Small intestine (tissue), 16 donors: ENCODE data around the gene SRM. TPM values are rescaled to one million over a fixed set of nuclear protein-coding genes. Genes with fewer than 3 reads are reported as not detected.
"Not testable (repeated sequence)": the region's sequence is repeated elsewhere in the genome, so short reads cannot be mapped to it uniquely, and the experiment has no call there.

Experiments
- DNase-seq, 2 donors: peaks; one replicate each; pipeline versions ENCODE4 v3.0.0 to v3.0.0-alpha.2; 2013
- FAIRE-seq: peaks from 2 replicates; lab custom pipeline; 2012; peaks lifted over from hg19 to GRCh38; lab: Jason Lieb, UNC
- H3K27ac ChIP-seq, 3 donors: one replicate each; pipeline ENCODE4 v1.5.1; 2013; ENCODE audit warnings: low read length in 2 of 3, mild to moderate bottlenecking in 2 of 3, control low read depth in 1 of 3, inconsistent platforms in 1 of 3, low read depth in 1 of 3, moderate library complexity in 1 of 3
- H3K27me3 ChIP-seq, 3 donors: one replicate each; pipeline ENCODE4 v1.6.1; 2013; ENCODE audit warnings: low read length in 3 of 3, inconsistent platforms in 1 of 3; ENCODE audit not compliant: control insufficient read depth in 3 of 3, insufficient read depth in 3 of 3
- H3K36me3 ChIP-seq, 3 donors: one replicate each; pipeline ENCODE4 v1.6.1; 2013; ENCODE audit warnings: low read length in 3 of 3, inconsistent platforms in 1 of 3, low read depth in 1 of 3, mild to moderate bottlenecking in 1 of 3, moderate library complexity in 1 of 3; ENCODE audit not compliant: control insufficient read depth in 3 of 3, insufficient read depth in 2 of 3
- H3K4me1 ChIP-seq, 3 donors: one replicate each; pipeline ENCODE4 v1.6.1; 2013; ENCODE audit warnings: low read length in 2 of 3, inconsistent platforms in 1 of 3, low read depth in 1 of 3, mild to moderate bottlenecking in 1 of 3, moderate library complexity in 1 of 3; ENCODE audit not compliant: control insufficient read depth in 3 of 3, insufficient read depth in 2 of 3
- H3K4me3 ChIP-seq, 3 donors: one replicate each; pipeline ENCODE4 v1.5.1; 2013; ENCODE audit warnings: low read length in 3 of 3, control low read depth in 1 of 3, inconsistent platforms in 1 of 3, low read depth in 1 of 3, mild to moderate bottlenecking in 1 of 3, moderate library complexity in 1 of 3
- H3K9me3 ChIP-seq, 2 donors: one replicate each; pipeline ENCODE4 v1.6.1; 2013; ENCODE audit warnings: low read depth in 1 of 2, low read length in 1 of 2; ENCODE audit not compliant: control insufficient read depth in 2 of 2, insufficient read depth in 1 of 2
- WGBS, 3 donors: extraction: QIAGEN DNeasy Blood & Tissue Kit; methylation state at CpG; one replicate each; pipeline ENCODE4 v1.1.7; 2013; 5-methylcytosine and 5-hydroxymethylcytosine counted together
- long read RNA-seq, 10 donors: transcript quantifications; one replicate each; lab custom pipeline, GENCODE V29; 2026
- polyA plus RNA-seq, 4 donors: library from polyadenylated mRNA; stranded (reverse) in 3 of 4; unstranded in 1 of 4; fragments of 200-250 nt in 3 of 4; fragments of 120-200 nt in 1 of 4; gene quantifications; one replicate each; pipeline versions ENCODE4 v1.2.1 to v1.2.3, GENCODE V29; 2013
- donor health status: healthy with polysubstance abuse.
- donor health status: control.
- donor health status: control.
- donor health status: Bipolar disorder and iron deficiency.
- donor health status: healthy.

SRM gene
- 10 to 100 TPM in 3 of 4 donors, 1 to 10 TPM in 1; 5.6 to 67.3 (median 26.4) TPM for polyA plus RNA-seq
- long read RNA-seq, donor 1 = 0 reads
- long read RNA-seq, donor 2, transcript SRM-201 (8 exons, 1,266 nt) = major isoform, 11 of 11 reads
- long read RNA-seq, donor 2, partial matches to known transcripts = 0 of 11 reads
- long read RNA-seq, donor 2, other reads (novel, unspliced or antisense) = 0 of 11 reads
- long read RNA-seq, donor 3, transcript SRM-201 (8 exons, 1,266 nt) = major isoform, 13 of 32 reads
- long read RNA-seq, donor 3, partial matches to known transcripts = 16 of 32 reads
- long read RNA-seq, donor 3, other reads (novel, unspliced or antisense) = 0 of 32 reads
- long read RNA-seq, donor 4 = 0 reads
- long read RNA-seq, donor 5, transcript SRM-201 (8 exons, 1,266 nt) = major isoform, 5 of 6 reads
- long read RNA-seq, donor 5, partial matches to known transcripts = 0 of 6 reads
- long read RNA-seq, donor 5, other reads (novel, unspliced or antisense) = 0 of 6 reads
- long read RNA-seq, donor 6, transcript SRM-201 (8 exons, 1,266 nt) = major isoform, 10 of 11 reads
- long read RNA-seq, donor 6, partial matches to known transcripts = 0 of 11 reads
- long read RNA-seq, donor 6, other reads (novel, unspliced or antisense) = 0 of 11 reads
- long read RNA-seq, donor 7 = 0 reads
- long read RNA-seq, donor 8, transcript SRM-201 (8 exons, 1,266 nt) = major isoform, 12 of 12 reads
- long read RNA-seq, donor 8, partial matches to known transcripts = 0 of 12 reads
- long read RNA-seq, donor 8, other reads (novel, unspliced or antisense) = 0 of 12 reads
- long read RNA-seq, donor 9, partial matches to known transcripts = 0 of 3 reads
- long read RNA-seq, donor 9, other reads (novel, unspliced or antisense) = 0 of 3 reads
- long read RNA-seq, donor 10, transcript SRM-201 (8 exons, 1,266 nt) = major isoform, 27 of 40 reads
- long read RNA-seq, donor 10, partial matches to known transcripts = 9 of 40 reads
- long read RNA-seq, donor 10, other reads (novel, unspliced or antisense) = 0 of 40 reads

GRCh38 chr1:11059968-11060830 is at the start of gene SRM:
SRM (minus strand) TSS chr1:11060018; CDS start chr1:11059943, 75 bp downstream.
- FAIRE-seq (no peak), DNase-seq (peak; percentile 90 to 95)
- peaks cover 0 to 2% of the 10 kb centered on the region in 2 donors for H3K9me3 ChIP-seq
- H3K4me1 ChIP-seq = peaks cover 3 to 12% (median 3%) of the 10 kb centered on the region in 3 donors
- H3K36me3 ChIP-seq = peaks cover 3 to 54% (median 11%) of the 10 kb centered on the region in 3 donors
- H3K4me3 ChIP-seq = peak within 1 kb of the TSS; percentile 84 to 91 (median 90)
- H3K27me3 ChIP-seq = no peaks in the 10 kb centered on the region
- peak within 1 kb of the TSS; percentile 45 to 82 (median 50) for H3K27ac ChIP-seq
- WGBS, 3 donors = 0 to 2% (median 0%) methylated on average over 41 to 83 of the region's 83 CpGs

- no peak overlapping the region for H3K27ac ChIP-seq
- H3K4me1 ChIP-seq = no peaks in the 10 kb centered on the region
- no peak for DNase-seq
- peaks cover 13 to 45% (median 36%) of the 10 kb centered on the region in 3 donors for H3K36me3 ChIP-seq
- no peak overlapping the region for H3K4me3 ChIP-seq
- 87 to 96% (median 92%) methylated on average over 7 of the region's 7 CpGs for WGBS, 3 donors
- no peak for FAIRE-seq
- H3K9me3 ChIP-seq = no peaks in the 10 kb centered on the region
- no peaks in the 10 kb centered on the region for H3K27me3 ChIP-seq
Measured at GRCh38 chr1:11109047-11109760, 49.4 kb upstream of the SRM start.

GRCh38 chr1:11107599-11107998 is 47.8 kb upstream of the SRM start:
- DNase-seq (no peak), FAIRE-seq (no peak)
- H3K36me3 ChIP-seq = peaks cover 10 to 37% (median 26%) of the 10 kb centered on the region in 3 donors
- H3K4me3 ChIP-seq = no peak overlapping the region
- H3K9me3 ChIP-seq = no peaks in the 10 kb centered on the region
- WGBS, 3 donors = 75 to 94% (median 91%) methylated on average over 5 of the region's 5 CpGs
- H3K27me3 ChIP-seq = no peaks in the 10 kb centered on the region
- no peak overlapping the region for H3K27ac ChIP-seq
- H3K4me1 ChIP-seq = no peaks in the 10 kb centered on the region

- no peaks in the 10 kb centered on the region for H3K27me3 ChIP-seq
- DNase-seq = no peak
- peaks cover 8 to 27% (median 19%) of the 10 kb centered on the region in 3 donors for H3K36me3 ChIP-seq
- H3K4me1 ChIP-seq = no peaks in the 10 kb centered on the region
- no peak overlapping the region for H3K27ac ChIP-seq
- H3K4me3 ChIP-seq = no peak overlapping the region
- 94 to 96% (median 95%) methylated on average over 10 of the region's 10 CpGs for WGBS, 3 donors
- no peaks in the 10 kb centered on the region for H3K9me3 ChIP-seq
- no peak for FAIRE-seq
Measured at GRCh38 chr1:11105586-11105985, 45.8 kb upstream of the SRM start.

- Histone ChIP-seq H3K27me3 (no peaks in the 10 kb centered on the region), H3K4me3 (no peak overlapping the region), H3K36me3 (peaks cover 0 to 19% (median 9%) of the 10 kb centered on the region in 3 donors), H3K27ac (no peak overlapping the region), H3K9me3 (no peaks in the 10 kb centered on the region), H3K4me1 (peaks cover 2 to 12% (median 5%) of the 10 kb centered on the region in 3 donors)
- FAIRE-seq (no peak), DNase-seq (no peak)
- WGBS, 3 donors = 87 to 93% (median 87%) methylated on average over 6 of the region's 6 CpGs
Measured at GRCh38 chr1:11101347-11101746, 41.5 kb upstream of the SRM start.

GRCh38 chr1:11100806-11101205 is 41.0 kb upstream of the SRM start:
- H3K27ac ChIP-seq, H3K9me3 ChIP-seq, DNase-seq, H3K4me3 ChIP-seq, H3K27me3 ChIP-seq, FAIRE-seq: not testable (repeated sequence)
- Histone ChIP-seq H3K4me1 (peaks cover 2 to 12% (median 5%) of the 10 kb centered on the region in 3 donors), H3K36me3 (peaks cover under 1 to 21% (median 7%) of the 10 kb centered on the region in 3 donors)
- 93 to 94% (median 94%) methylated on average over 17 of the region's 17 CpGs for WGBS, 3 donors

GRCh38 chr1:11100149-11100493 is 40.3 kb upstream of the SRM start:
- Histone ChIP-seq H3K36me3 (peaks cover 3 to 19% (median 4%) of the 10 kb centered on the region in 3 donors), H3K4me3 (peak overlapping the region in 2 of 3 donors; percentile 89 to 97), H3K27ac (peak overlapping the region in 2 of 3 donors; percentile 73 to 80), H3K27me3 (no peaks in the 10 kb centered on the region), H3K9me3 (no peaks in the 10 kb centered on the region), H3K4me1 (peaks cover 2 to 12% (median 5%) of the 10 kb centered on the region in 3 donors)
- WGBS, 3 donors = 33 to 47% (median 35%) methylated on average over 13 of the region's 13 CpGs
- FAIRE-seq (no peak), DNase-seq (no peak)
